BJ (cell line): ENCODE measurements around the gene ADAT3. TPM values are rescaled to one million over a fixed set of nuclear protein-coding genes. Genes with fewer than 3 reads are reported as not detected.

Source experiments
- CTCF ChIA-PET: fragments of 350-600 bp; formaldehyde crosslinking; extraction: SDS; loops from one replicate; lab custom pipeline; 2021; ENCODE audit warnings: antibody characterized with exemption, inconsistent platforms; lab: Yijun Ruan, JAX
- POLR2A ChIA-PET: fragments of 300-600 bp; sonication (Branson Sonifier 250); formaldehyde crosslinking; extraction: SDS; loops from one replicate; lab custom pipeline; 2021; ENCODE audit warnings: antibody characterized with exemption; lab: Charles Lee
- DNase-seq: peaks from one replicate; pipeline ENCODE4 v3.0.0-alpha.2; 2011; ENCODE audit warnings: low read depth
- H3K27me3 ChIP-seq: 2 replicates; pipeline ENCODE4 v1.6.0; 2011; ENCODE audit warnings: low read length; ENCODE audit not compliant: control insufficient read depth, insufficient read depth
- H3K36me3 ChIP-seq: 2 replicates; pipeline ENCODE4 v1.5.1; 2011; ENCODE audit warnings: low read length; ENCODE audit not compliant: control insufficient read depth, insufficient read depth
- H3K4me3 ChIP-seq: 2 replicates; pipeline ENCODE4 v1.5.1; 2011; ENCODE audit warnings: low read depth, mild to moderate bottlenecking, control low read depth, low read length
- polyA plus RNA-seq: library from polyadenylated mRNA; depleted of rRNA; stranded (reverse); fragments of >200 nt; gene quantifications from 2 replicates; pipeline ENCODE4 v1.2.3, GENCODE V29; 2011
- TF ChIP-seq, protein P1 (sequence below): IDR thresholded peaks from 2 replicates; pipeline ENCODE4 v1.5.1; 2011; ENCODE audit warnings: low read depth, mild to moderate bottlenecking, control low read depth, inconsistent platforms, low read length, moderate library complexity; ENCODE audit not compliant: insufficient read depth

The ADAT3 gene
- polyA plus RNA-seq, 1 experiment: 0.64 TPM

DNA sequence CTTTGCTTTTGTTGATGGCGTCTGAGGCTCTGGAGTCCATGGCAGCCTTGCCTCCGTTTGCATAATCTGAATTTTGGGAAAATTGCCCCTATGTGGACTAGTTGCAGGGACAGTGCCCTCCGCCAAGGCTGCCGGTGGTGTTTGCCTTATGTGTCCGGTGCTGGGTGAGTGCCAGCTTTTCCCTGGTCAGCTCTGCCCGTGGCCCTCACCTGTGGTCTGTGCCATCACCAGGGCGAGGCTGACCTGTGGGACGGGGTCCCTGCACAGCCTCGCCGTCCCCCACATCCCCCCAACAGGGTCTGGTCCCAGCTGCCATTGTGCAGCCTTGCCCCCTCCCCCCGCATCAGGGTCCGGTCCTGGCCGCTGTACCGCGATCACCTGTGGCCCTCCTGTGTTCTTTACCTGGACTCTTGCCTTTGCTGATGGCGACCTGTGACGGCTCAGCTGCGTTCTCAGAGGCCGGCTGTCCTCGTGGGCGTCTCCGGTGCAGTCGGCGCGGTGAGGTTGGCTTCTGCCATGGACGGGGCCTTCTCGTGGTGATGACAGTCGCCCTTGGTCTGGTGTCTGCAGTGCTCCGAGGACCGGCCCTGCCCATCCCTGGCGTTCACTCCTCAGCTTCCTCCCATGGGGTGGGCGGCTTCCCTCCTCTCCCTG lies 48.4 kb downstream of the ADAT3 start:
- TF ChIP-seq, protein P1, sequence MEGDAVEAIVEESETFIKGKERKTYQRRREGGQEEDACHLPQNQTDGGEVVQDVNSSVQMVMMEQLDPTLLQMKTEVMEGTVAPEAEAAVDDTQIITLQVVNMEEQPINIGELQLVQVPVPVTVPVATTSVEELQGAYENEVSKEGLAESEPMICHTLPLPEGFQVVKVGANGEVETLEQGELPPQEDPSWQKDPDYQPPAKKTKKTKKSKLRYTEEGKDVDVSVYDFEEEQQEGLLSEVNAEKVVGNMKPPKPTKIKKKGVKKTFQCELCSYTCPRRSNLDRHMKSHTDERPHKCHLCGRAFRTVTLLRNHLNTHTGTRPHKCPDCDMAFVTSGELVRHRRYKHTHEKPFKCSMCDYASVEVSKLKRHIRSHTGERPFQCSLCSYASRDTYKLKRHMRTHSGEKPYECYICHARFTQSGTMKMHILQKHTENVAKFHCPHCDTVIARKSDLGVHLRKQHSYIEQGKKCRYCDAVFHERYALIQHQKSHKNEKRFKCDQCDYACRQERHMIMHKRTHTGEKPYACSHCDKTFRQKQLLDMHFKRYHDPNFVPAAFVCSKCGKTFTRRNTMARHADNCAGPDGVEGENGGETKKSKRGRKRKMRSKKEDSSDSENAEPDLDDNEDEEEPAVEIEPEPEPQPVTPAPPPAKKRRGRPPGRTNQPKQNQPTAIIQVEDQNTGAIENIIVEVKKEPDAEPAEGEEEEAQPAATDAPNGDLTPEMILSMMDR: no peak
- H3K27me3 ChIP-seq: no peaks in the 10 kb centered on the region
- DNase-seq: no peak
- ChIA-PET POLR2A (no interaction called here), CTCF (interaction anchor here (0.6 to 1.2 kb wide), 2 partner anchors 24 to 66 kb away, joined by 4 to 5 read pairs; no protein-coding TSS in a partner anchor)
- peaks cover 10% of the 10 kb centered on the region for H3K36me3 ChIP-seq
- H3K4me3 ChIP-seq: no peak overlapping the region

DNA sequence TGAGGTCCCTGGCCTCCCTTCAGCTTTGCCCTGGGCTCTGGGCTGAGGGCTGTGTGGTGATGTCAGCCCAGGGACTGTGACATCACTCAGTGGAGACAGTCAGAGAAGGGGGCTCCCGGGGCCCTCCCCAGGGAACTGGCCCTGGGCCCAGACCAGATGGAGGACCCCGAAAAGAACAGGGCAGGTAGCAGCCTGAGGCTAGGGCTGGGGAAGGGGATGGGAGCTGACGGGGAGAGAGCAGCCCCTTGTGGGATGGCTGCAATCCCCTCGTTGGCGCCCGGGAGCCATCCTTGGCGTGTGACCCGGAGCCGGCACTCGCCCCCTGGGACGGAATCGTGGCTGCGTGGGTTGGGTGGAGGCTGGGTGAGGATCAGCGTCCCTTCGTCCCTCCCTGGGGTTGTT lies 49.3 kb downstream of the ADAT3 start:
- ChIA-PET POLR2A (no interaction called here), CTCF (interaction anchor here (0.7 to 1.2 kb wide), 2 partner anchors 11 to 25 kb away, joined by 3 to 5 read pairs; no protein-coding TSS in a partner anchor)
- no peak overlapping the region for H3K4me3 ChIP-seq
- no peaks in the 10 kb centered on the region for H3K27me3 ChIP-seq
- DNase-seq: no peak
- peaks cover 10% of the 10 kb centered on the region for H3K36me3 ChIP-seq
- TF ChIP-seq, protein P1: no peak

DNA sequence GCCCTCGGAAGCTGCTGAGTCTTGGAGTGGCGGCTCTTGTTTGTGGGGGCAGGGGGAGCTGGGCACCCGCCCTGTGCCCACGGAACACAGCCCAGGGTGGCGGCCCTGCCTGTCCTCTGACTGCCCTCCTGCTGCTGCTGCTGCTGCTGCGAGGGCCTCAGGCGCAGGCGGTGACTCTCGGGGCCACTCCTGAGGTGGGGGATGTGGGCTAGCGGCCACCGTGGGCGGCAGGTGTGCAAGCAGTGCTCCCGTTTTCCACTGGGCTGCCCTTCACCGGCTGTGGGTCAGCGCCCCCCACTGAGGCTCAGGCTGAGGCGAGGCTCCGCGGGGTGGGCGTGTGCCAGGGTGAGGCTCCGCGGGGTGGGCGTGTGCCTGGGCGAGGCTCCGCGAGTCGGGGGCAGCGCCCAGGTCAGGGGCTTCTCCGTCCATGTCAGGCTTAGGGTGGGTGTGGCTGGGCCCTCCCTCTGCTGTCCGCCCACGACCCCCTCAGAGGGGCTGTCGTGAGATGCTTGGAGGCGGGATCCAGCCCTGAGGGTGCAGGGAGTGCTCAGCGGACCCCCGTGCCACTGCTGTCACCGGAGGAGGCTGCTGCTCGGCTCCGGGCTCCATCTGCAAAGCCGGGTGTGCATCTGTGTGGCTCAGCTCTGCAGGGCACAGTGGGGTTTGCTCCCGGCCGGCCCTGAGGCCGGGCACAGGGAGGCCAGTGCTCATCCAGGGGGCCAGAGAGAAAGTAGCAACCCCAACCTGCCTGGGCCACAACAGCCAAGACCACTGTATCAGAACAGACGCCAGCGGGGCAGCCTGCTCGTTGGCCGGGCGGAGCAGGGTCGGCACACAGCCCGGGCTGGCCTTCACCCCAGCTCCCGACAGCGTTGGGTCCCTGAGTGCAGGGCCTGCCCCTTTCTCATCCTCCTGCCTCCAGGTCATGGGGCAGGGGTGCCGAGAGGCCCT lies 50.2 kb downstream of the ADAT3 start:
- CTCF ChIA-PET: interaction anchor here (0.7 kb wide), 1 partner anchor 10 kb away, joined by 3 read pairs; no protein-coding TSS in a partner anchor
- POLR2A ChIA-PET: no interaction called here
- no peak for DNase-seq
- Histone ChIP-seq H3K27me3 (no peaks in the 10 kb centered on the region), H3K36me3 (peaks cover 8% of the 10 kb centered on the region), H3K4me3 (no peak overlapping the region)
- TF ChIP-seq, protein P1: no peak

DNA sequence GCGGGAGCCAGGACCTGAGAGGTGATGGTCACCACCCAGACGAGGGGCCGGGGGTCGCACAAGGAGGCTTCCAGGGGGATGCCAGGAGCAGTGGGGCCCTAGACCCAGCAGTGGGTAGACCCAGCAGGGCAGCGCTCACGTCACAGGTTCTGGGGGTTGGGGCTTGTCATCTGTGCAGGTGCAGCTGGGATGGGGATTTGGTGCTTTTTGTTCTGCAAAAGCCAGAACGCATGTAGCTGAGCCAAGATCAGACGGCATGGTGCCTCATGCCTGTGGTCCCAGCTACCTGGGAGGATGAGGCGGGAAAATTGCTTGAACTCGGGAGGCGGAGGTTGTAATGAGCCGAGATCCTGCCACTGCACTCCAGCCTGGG lies 50.9 kb downstream of the ADAT3 start:
- CTCF ChIA-PET: no interaction called here
- Histone ChIP-seq H3K27me3 (no peaks in the 10 kb centered on the region), H3K36me3 (peaks cover 8% of the 10 kb centered on the region), H3K4me3 (no peak overlapping the region)
- DNase-seq: no peak
- POLR2A ChIA-PET: no interaction called here
- TF ChIP-seq, protein P1: no peak

DNA sequence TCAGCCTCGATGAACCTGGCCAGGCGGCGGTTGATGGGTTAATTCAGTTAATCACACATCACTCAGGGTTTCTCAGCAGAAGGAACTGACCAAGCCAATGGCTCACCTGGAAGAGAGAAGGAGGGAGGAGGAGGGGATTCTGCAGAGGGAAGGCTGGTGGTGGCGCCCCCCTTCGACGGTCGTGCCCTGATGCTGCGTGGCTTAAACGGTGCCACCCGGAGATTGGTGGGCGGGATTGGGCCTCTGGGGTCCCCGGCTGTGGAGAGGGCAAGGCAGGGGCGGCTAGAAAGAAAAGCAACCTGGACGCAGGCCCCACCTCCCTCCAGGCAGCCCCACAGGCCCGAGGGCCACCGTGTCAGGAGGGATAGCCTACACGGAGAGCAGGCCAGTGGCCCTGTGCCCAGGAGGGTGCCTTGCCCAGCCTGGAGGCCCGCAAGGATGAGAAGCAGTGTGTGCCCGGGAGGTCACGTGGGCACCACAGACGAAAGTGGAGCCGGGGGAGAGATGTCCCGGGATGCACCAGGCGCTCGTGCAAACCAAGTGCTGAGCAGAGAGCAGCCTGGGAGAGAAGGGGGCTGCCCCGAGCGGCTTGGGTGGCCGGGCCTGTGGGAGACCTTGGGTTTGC lies 51.8 kb downstream of the ADAT3 start:
- DNase-seq: no peak
- ChIA-PET POLR2A (no interaction called here), CTCF (no interaction called here)
- Histone ChIP-seq H3K4me3 (no peak overlapping the region), H3K36me3 (peaks cover 8% of the 10 kb centered on the region), H3K27me3 (no peaks in the 10 kb centered on the region)
- TF ChIP-seq, protein P1: no peak
